Common myeloid progenitor, CD34-positive (primary cell): ENCODE data around the gene CEP112.

Experiments used
- CTCF ChIA-PET: fragments of 350-600 bp; sonication (Branson Sonifier 250); formaldehyde crosslinking; loops from one replicate; lab custom pipeline; 2021; ENCODE audit warnings: antibody characterized with exemption; lab: Charles Lee
- POLR2A ChIA-PET: fragments of 350-600 bp; sonication (Branson Sonifier 250); formaldehyde crosslinking; loops from one replicate; lab custom pipeline; 2021; ENCODE audit warnings: antibody characterized with exemption; lab: Charles Lee
- DNase-seq, 3 donors: peaks; one replicate each; pipeline versions ENCODE4 v3.0.0 to v3.0.0-alpha.2; 2013
- H3K27ac ChIP-seq, 2 experiments: 1 replicate in 1 of 2; 2 replicates in 1 of 2; pipeline ENCODE4 v1.7.0; 2013; ENCODE audit warnings: inconsistent platforms in 2 of 2, low read length in 2 of 2, mild to moderate bottlenecking in 2 of 2, low read depth in 1 of 2, moderate library complexity in 1 of 2; ENCODE audit not compliant: severe bottlenecking in 2 of 2, insufficient read depth in 1 of 2, poor library complexity in 1 of 2
- H3K27me3 ChIP-seq, 5 experiments: replicated peaks in 2 of 5; 1 replicate in 3 of 5; 2 replicates in 2 of 5; pipeline versions ENCODE4 v1.6.1 to v1.7.0; 2013; ENCODE audit warnings: low read length in 4 of 5, mild to moderate bottlenecking in 2 of 5, moderate library complexity in 2 of 5, inconsistent platforms in 1 of 5; ENCODE audit not compliant: insufficient read depth in 5 of 5, control insufficient read depth in 4 of 5
- H3K36me3 ChIP-seq, 4 experiments: 1 replicate in 2 of 4; 2 replicates in 2 of 4; pipeline versions ENCODE4 v1.6.1 to v1.7.0; 2013; ENCODE audit warnings: low read length in 3 of 4, control low read depth in 1 of 4, mild to moderate bottlenecking in 1 of 4; ENCODE audit not compliant: control insufficient read depth in 4 of 4, insufficient read depth in 4 of 4
- H3K4me1 ChIP-seq, 4 experiments: 1 replicate in 3 of 4; 2 replicates in 1 of 4; pipeline versions ENCODE4 v1.6.1 to v1.7.1; 2013; ENCODE audit warnings: low read length in 3 of 4, mild to moderate bottlenecking in 3 of 4, control low read depth in 1 of 4, inconsistent platforms in 1 of 4, moderate library complexity in 1 of 4; ENCODE audit not compliant: control insufficient read depth in 4 of 4, insufficient read depth in 4 of 4; ENCODE audit errors: control extremely low read depth in 1 of 4
- H3K4me3 ChIP-seq, 7 experiments: 1 replicate in 4 of 7; 2 replicates in 3 of 7; pipeline versions ENCODE4 v1.5.1 to v1.7.0; 2013; ENCODE audit warnings: mild to moderate bottlenecking in 7 of 7, low read length in 6 of 7, moderate library complexity in 6 of 7, inconsistent platforms in 2 of 7, low read depth in 2 of 7, control low read depth in 1 of 7; ENCODE audit not compliant: insufficient read depth in 4 of 7, control insufficient read depth in 1 of 7; ENCODE audit errors: extremely low read depth in 1 of 7
- H3K9me3 ChIP-seq, 5 experiments: 1 replicate in 4 of 5; 2 replicates in 1 of 5; pipeline versions ENCODE4 v1.6.1 to v1.7.1; 2013; ENCODE audit warnings: low read length in 4 of 5, mild to moderate bottlenecking in 2 of 5, inconsistent platforms in 1 of 5, low read depth in 1 of 5, moderate library complexity in 1 of 5; ENCODE audit not compliant: control insufficient read depth in 4 of 5, insufficient read depth in 2 of 5; ENCODE audit errors: control extremely low read depth in 1 of 5
- WGBS: methylation state at CpG from one replicate; pipeline ENCODE4 v1.1.5; 2013; ENCODE audit not compliant: insufficient coverage; 5-methylcytosine and 5-hydroxymethylcytosine counted together

The CEP112 gene

GRCh38 chr17:66175892-66176291 is 16.0 kb downstream of the CEP112 start:
- peaks cover 0 to 5% (median 0%) of the 10 kb centered on the region in 4 experiments for H3K36me3 ChIP-seq
- POLR2A ChIA-PET = no interaction called here

GRCh38 chr17:66172691-66173223 is 19.2 kb downstream of the CEP112 start:
- DNase-seq = no peak
- Histone ChIP-seq H3K4me1 (no peaks in the 10 kb centered on the region), H3K27me3 (no peaks in the 10 kb centered on the region), H3K36me3 (peaks cover 0 to 2% (median 0%) of the 10 kb centered on the region in 4 experiments), H3K9me3 (no peaks in the 10 kb centered on the region), H3K4me3 (no peak overlapping the region), H3K27ac (no peak overlapping the region)
- ChIA-PET POLR2A (no interaction called here), CTCF (interaction anchor here (1.2 kb wide), 2 partner anchors 8 to 941 kb away, joined by 4 read pairs; no protein-coding TSS in a partner anchor)
- 50% methylated on average over 2 of the region's 2 CpGs for whole genome bisulfite sequencing

More at GRCh38 chr17:66175892-66176291, 16.0 kb downstream of the CEP112 start:
- Histone ChIP-seq H3K4me3 (no peak overlapping the region), H3K27me3 (no peaks in the 10 kb centered on the region), H3K27ac (no peak overlapping the region), H3K9me3 (peaks cover 0 to 3% (median 0%) of the 10 kb centered on the region in 5 experiments), H3K4me1 (no peaks in the 10 kb centered on the region)
- CTCF ChIA-PET = no interaction called here
- WGBS = no CpG with 5 or more reads among the region's 1 CpG
- no peak for DNase-seq

GRCh38 chr17:66172144-66172543 is 19.8 kb downstream of the CEP112 start:
- Histone ChIP-seq H3K4me3 (no peak overlapping the region), H3K27me3 (no peaks in the 10 kb centered on the region), H3K27ac (no peak overlapping the region), H3K9me3 (no peaks in the 10 kb centered on the region), H3K36me3 (peaks cover 0 to 2% (median 0%) of the 10 kb centered on the region in 4 experiments), H3K4me1 (no peaks in the 10 kb centered on the region)
- ChIA-PET POLR2A (no interaction called here), CTCF (no interaction called here)
- DNase-seq = no peak
- WGBS = 100% methylated on average over 2 of the region's 5 CpGs

- Histone ChIP-seq H3K4me3 (no peak overlapping the region), H3K4me1 (no peaks in the 10 kb centered on the region), H3K36me3 (peaks cover 0 to 2% (median 0%) of the 10 kb centered on the region in 4 experiments), H3K9me3 (no peaks in the 10 kb centered on the region), H3K27ac (no peak overlapping the region), H3K27me3 (no peaks in the 10 kb centered on the region)
- DNase-seq = no peak
- no CpG with 5 or more reads among the region's 3 CpGs for WGBS
- CTCF ChIA-PET = no interaction called here
- POLR2A ChIA-PET = no interaction called here
Measured at GRCh38 chr17:66171692-66172091, 20.2 kb downstream of the CEP112 start.

GRCh38 chr17:66171172-66171571 is 20.8 kb downstream of the CEP112 start:
- Histone ChIP-seq H3K9me3 (no peaks in the 10 kb centered on the region), H3K4me3 (no peak overlapping the region), H3K27ac (no peak overlapping the region), H3K36me3 (peaks cover 0 to 2% (median 0%) of the 10 kb centered on the region in 4 experiments), H3K4me1 (no peaks in the 10 kb centered on the region), H3K27me3 (no peaks in the 10 kb centered on the region)
- CTCF ChIA-PET = interaction anchor here (0.7 kb wide), 1 partner anchor 695 kb away, joined by 3 read pairs; no protein-coding TSS in a partner anchor
- POLR2A ChIA-PET = no interaction called here
- DNase-seq = no peak

- POLR2A ChIA-PET = no interaction called here
- no peak for DNase-seq
- Histone ChIP-seq H3K27me3 (no peaks in the 10 kb centered on the region), H3K9me3 (no peaks in the 10 kb centered on the region), H3K27ac (no peak overlapping the region), H3K36me3 (peaks cover 0 to under 1% (median 0%) of the 10 kb centered on the region in 4 experiments), H3K4me1 (no peaks in the 10 kb centered on the region), H3K4me3 (no peak overlapping the region)
- 100% methylated on average over 2 of the region's 3 CpGs for WGBS
- CTCF ChIA-PET = interaction anchor here (1.3 kb wide), 1 partner anchor 938 kb away, joined by 3 read pairs; no protein-coding TSS in a partner anchor
Measured at GRCh38 chr17:66169839-66170238, 22.1 kb downstream of the CEP112 start.

GRCh38 chr17:66167189-66167815 is 24.6 kb downstream of the CEP112 start:
- WGBS = 100% methylated on average over 2 of the region's 5 CpGs
- Histone ChIP-seq H3K27me3 (no peaks in the 10 kb centered on the region), H3K4me3 (no peak overlapping the region), H3K9me3 (no peaks in the 10 kb centered on the region), H3K27ac (no peak overlapping the region), H3K36me3 (no peaks in the 10 kb centered on the region), H3K4me1 (no peaks in the 10 kb centered on the region)
- DNase-seq = no peak
- ChIA-PET CTCF (interaction anchor here (4.8 to 5.2 kb wide), 2 partner anchors 873 to 935 kb away, joined by 23 to 45 read pairs; no protein-coding TSS in a partner anchor), POLR2A (no interaction called here)
